Activated CD4-positive, CD25-positive, alpha-beta regulatory T cell treated with anti-CD3 and anti-CD28 coated beads, Interleukin-2, amount 50 U/mL, for 16 hours (primary cell): ENCODE results near the gene PCED1B.
"Not testable (repeated sequence)": the region's sequence is repeated elsewhere in the genome, so short reads cannot be mapped to it uniquely, and the experiment has no call there.

Source experiments
- DNase-seq: peaks from one replicate; pipeline ENCODE4 v3.0.0-alpha.2; 2020; ENCODE audit warnings: low read depth, low spot score

The PCED1B gene

GRCh38 chr12:47088021-47088944, 8.9 kb downstream of the PCED1B start:
- no peak for DNase-seq

- DNase-seq = no peak
Observed at GRCh38 chr12:47091009-47091408, 11.6 kb downstream of the PCED1B start.

- DNase-seq = no peak
Observed at GRCh38 chr12:47094804-47095203, 15.4 kb downstream of the PCED1B start.

GRCh38 chr12:47095446-47096236, 16.2 kb downstream of the PCED1B start:
- no peak for DNase-seq

- DNase-seq = no peak
Observed at GRCh38 chr12:47097276-47097896, 18.0 kb downstream of the PCED1B start.

GRCh38 chr12:47098099-47098498, 18.7 kb downstream of the PCED1B start:
- DNase-seq = no peak

- DNase-seq = no peak
Observed at GRCh38 chr12:47099610-47100009, 20.2 kb downstream of the PCED1B start.

GRCh38 chr12:47100160-47100559, 20.7 kb downstream of the PCED1B start:
- no peak for DNase-seq

GRCh38 chr12:47102406-47102805, 23.0 kb downstream of the PCED1B start:
- no peak for DNase-seq

GRCh38 chr12:47102845-47103651, 23.6 kb downstream of the PCED1B start:
- no peak for DNase-seq

- no peak for DNase-seq
Observed at GRCh38 chr12:47105914-47106674, 26.7 kb downstream of the PCED1B start.

GRCh38 chr12:47107446-47107845, 28.0 kb downstream of the PCED1B start:
- no peak for DNase-seq

GRCh38 chr12:47107926-47108325, 28.5 kb downstream of the PCED1B start:
- no peak for DNase-seq

GRCh38 chr12:47110011-47110541, 30.7 kb downstream of the PCED1B start:
- no peak for DNase-seq

- no peak for DNase-seq
Observed at GRCh38 chr12:47110718-47111391, 31.4 kb downstream of the PCED1B start.

- no peak for DNase-seq
Observed at GRCh38 chr12:47111392-47111778, 32.0 kb downstream of the PCED1B start.

GRCh38 chr12:47111854-47112253, 32.4 kb downstream of the PCED1B start:
- no peak for DNase-seq

- no peak for DNase-seq
Observed at GRCh38 chr12:47112679-47113078, 33.3 kb downstream of the PCED1B start.

GRCh38 chr12:47114481-47114892, 35.1 kb downstream of the PCED1B start:
- no peak for DNase-seq

GRCh38 chr12:47117305-47117704, 37.9 kb downstream of the PCED1B start:
- DNase-seq = not testable (repeated sequence)
